ENCODE results near the gene TRIM63.

TRIM63 gene

DNA sequence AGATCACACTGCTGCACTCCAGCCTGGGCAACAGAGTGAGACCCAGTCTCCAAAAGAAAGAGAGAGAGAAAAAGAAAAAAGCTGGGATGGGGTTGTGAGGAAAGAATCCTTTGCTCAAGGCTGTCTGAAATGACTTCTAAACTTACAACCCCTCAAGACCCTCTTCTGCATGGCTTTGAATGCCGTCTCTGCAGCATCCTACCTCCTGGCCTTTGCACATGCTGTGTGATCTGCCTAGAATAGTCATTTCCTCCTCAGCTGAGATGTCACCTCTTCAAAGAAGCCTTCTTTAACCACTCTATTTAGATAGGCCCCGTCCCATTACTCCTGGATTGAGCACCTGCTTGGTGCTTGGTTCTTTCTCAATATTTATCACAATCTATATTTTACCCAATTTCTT is 17.4 kb upstream of the TRIM63 start:
- no peak for DNase-seq (ENCODE audit: low read depth)

DNA sequence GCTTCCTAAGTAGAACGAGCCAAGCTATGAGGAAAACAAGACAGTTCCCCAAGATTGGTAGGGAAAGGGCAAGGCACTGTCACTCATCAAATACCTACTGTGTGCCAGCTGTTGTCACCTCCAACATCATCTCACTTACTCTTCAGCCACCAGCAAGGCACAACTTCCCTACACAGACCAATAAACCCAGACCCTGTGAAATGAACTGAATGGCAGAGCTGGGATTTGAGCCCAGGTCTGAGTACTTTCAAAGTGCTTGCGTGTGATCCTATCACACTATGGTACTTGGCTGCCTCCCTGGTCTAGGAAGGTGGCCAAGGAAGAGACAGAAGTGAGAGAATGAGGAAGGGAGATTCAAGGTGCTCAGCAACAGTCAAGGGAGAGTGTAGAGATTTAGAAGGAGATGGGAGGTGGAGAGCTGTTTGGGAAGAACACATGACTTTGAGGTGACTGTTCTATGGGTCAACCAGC is 16.7 kb upstream of the TRIM63 start:
- no peak for DNase-seq (ENCODE audit: low read depth)

DNA sequence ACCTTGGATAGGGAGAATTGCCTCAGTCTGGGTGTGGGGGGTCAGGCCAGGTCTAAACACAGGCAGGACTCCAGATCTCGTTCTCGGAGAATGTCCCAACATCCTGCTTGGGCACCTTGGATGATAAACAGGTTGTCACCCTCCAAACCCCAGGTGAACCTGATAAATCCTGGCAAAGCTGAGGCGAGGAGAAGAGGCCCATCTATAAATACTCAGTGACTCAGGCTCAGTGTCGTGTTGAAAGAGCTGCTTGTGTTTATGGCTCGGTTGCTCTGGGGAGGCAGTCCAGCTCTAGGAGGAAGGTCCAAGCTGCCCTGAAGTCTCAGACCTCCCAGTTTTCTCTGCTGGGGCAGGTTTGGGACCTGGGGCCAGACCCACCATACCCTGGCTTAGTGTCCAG is 15.8 kb upstream of the TRIM63 start:
- DNase-seq (ENCODE audit: low read depth): peak; percentile 47

DNA sequence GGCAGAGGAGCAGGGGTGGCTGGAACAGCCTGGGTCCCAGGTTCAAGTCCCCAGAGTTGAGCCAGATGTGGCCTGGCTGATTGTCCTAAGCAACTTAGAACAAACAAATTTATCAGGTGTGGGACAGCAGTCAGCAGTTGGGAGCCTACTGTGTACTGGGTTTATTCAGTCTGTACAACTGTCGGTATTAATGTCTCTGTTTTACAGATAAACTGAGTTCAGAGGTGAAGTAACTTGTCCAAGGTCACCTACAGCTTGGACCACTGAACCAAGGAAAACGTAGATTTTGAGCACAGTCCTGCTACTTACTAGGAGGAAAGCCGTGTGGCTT is 14.6 kb upstream of the TRIM63 start:
- no peak for DNase-seq (ENCODE audit: low read depth)

- DNase-seq (ENCODE audit: low read depth): no peak
Observed at GRCh38 chr1:26081267-26082019, 14.0 kb upstream of the TRIM63 start.

- DNase-seq (ENCODE audit: low read depth): no peak
Observed at GRCh38 chr1:26079960-26080814, 12.8 kb upstream of the TRIM63 start.

GRCh38 chr1:26079178-26079563 is 11.7 kb upstream of the TRIM63 start:
- DNase-seq (ENCODE audit: low read depth): no peak

GRCh38 chr1:26078286-26079177 is 11.1 kb upstream of the TRIM63 start:
- DNase-seq (ENCODE audit: low read depth): no peak

- no peak for DNase-seq (ENCODE audit: low read depth)
Observed at GRCh38 chr1:26077524-26077923, 10.1 kb upstream of the TRIM63 start.

GRCh38 chr1:26075421-26076144 is 8.2 kb upstream of the TRIM63 start:
- no peak for DNase-seq (ENCODE audit: low read depth)

DNA sequence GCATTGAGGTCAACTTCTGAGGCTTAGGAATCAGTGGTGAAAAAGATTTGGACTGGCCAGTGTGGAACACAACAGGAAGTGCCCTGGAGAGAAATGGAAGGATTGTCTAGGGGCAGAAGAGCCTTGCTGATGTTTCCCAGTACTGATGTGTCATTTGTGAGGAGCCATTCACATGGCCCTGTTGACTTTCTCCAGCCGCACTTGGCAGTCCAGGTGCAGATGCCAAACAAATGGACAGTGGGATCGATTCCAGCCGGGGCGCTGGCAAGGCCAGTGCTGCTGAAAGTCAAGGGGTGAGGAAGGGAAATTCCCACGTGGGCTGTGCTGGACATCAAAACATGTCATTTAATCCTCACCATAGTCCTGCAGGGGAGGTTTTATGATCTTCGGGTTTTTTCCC is 4.9 kb upstream of the TRIM63 start:
- DNase-seq (ENCODE audit: low read depth): no peak

GRCh38 chr1:26070963-26071342 is 3.5 kb upstream of the TRIM63 start:
- no peak for DNase-seq (ENCODE audit: low read depth)

- DNase-seq (ENCODE audit: low read depth): no peak
Observed at GRCh38 chr1:26070296-26070962, 3.0 kb upstream of the TRIM63 start.

- no peak for DNase-seq (ENCODE audit: low read depth)
Observed at GRCh38 chr1:26069941-26070295, 2.5 kb upstream of the TRIM63 start.

DNA sequence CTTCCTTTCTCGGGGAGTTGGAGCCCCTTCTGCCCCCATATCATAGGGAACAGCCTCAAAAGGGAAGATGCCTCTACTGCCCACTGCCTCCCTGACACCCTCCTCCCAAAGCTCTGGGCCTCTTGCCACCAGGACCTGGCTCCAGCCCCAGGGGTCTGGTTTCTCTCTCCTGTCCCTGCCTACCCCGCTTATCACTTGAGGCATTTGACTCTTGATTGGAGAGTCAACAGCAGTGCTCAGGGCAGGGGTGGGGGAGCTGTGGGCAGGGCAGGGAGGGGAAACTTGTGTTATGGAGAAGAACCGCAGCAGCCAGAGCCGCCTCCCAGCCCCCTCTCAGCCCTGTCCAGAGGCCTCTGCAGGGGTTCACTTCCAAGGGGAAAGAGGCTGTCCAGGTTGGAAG is 573 bp downstream of the TRIM63 start:
- DNase-seq (ENCODE audit: low read depth): no peak

DNA sequence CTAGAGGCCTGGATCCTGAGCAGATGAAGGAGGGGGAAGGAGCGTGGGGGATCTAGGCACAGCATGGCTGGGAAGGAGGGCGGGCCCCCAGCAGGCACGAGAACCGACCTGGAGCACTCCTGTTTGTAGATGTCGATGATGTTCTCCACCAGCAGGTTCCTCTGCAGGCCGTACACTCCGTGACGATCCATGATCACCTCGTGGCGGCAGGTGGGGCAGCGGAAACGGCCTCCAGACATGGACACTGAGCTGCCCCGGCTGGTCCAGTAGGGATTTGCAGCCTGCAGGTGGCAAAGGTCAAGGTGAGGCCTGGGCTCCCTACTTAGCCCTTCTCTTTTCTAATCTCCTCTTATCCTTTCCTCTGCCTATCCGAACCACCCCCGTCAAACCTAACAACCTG is 1.3 kb downstream of the TRIM63 start:
- DNase-seq (ENCODE audit: low read depth): no peak

DNA sequence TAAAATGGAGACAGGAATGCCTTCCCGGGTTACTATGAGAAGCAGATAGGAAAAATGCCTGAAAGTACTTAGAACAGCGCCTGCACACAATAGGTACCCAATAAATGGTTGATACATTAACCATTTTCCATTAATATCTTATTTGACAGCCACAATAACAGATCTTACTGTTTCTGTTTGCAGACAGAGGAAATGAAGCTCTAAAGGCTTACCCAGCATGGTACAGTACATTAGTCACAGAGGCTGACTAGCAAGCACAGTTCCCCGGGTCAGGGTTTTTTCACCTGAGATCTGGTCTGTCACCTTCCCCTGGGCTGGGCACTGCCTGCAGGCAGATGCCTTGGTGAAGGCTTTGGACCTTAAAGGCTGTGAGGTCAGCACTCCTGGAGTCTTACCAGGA is 2.9 kb downstream of the TRIM63 start:
- no peak for DNase-seq (ENCODE audit: low read depth)

DNA sequence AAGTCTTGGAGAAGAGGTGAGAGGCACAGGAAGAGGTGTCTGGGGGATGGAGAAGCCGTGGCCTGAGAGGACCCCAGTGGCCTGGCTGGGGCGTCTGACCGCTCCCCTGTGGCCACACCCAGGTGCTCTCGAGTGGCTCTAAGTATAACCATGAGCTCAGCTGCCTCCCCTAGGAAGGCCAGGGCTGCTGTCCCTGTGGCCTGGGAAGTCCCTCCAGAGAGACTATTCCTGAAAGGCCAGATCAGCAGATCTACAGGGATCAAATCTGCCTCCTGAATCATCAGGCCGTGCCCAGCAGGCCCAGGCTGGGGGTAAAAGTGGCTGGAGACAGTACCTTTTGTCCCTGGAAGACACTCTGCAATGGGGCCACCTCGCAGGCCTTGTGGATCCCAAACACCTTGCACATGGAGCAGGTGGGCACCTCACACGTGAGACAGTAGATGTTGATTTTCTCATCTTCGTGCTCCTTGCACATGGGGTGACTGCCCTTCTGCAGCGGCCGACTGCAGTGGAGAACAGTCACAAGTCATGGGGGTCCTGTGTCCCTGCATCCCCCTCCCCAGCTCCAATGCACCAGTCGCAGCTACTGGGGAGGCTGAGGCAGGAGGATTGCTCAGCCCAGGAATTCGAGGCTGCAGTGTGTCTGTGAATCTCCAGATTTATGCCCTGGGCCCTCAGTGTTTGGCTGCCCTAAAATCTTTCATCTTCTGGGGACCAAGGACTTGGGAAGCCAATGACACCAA is 6.4 kb downstream of the TRIM63 start:
- no peak for DNase-seq (ENCODE audit: low read depth)

DNA sequence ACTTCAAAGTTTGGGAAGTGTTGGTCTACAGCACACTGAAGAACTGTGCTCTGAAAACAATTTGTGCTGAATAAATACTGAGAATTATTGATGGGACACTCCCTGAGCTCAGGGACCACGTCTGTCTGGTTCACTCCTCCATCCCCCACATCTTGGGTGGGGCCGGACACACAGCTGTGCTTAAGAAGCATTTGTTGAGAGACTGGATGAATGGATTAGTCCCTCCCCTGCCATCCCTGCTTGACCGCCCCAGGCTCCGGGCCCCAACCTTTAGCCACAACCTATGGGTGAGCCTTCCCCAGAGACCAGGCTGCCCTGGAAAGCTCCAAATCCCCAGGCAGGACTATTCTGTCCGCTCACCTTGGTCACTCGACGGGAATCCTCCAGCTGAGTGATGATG is 7.5 kb downstream of the TRIM63 start:
- no peak for DNase-seq (ENCODE audit: low read depth)

DNA sequence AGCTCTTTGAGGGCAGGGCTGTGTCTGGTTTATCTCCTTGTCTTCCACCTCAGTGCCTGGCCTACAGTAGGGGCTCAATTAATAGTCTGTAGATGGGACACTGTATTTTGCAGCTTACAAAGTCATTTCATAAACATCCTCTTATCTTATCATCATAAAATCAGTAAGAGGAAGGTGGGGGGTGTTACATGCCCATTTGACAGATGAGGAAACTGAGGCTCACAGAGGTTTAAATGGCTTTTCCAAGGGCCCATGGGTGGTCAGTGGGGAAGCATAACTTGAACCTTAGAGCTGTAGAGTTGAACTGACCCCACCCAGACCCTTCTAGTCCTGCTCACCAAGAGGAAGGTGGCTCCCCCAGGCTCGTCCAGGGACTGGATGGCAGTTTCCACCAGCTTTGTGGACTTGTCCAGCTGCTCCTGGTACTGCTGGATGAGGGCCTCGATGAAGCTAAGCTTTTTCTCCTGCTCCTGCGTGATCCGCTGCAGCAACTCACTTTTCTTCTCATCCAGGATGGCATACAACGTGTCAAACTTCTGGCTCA is 9.3 kb downstream of the TRIM63 start:
- no peak for DNase-seq (ENCODE audit: low read depth)
